ENCODE measurements around the gene SETDB2. TPM values are rescaled to one million over a fixed set of nuclear protein-coding genes. Genes with fewer than 3 reads are reported as not detected.

The SETDB2 gene
- polyA plus RNA-seq, 12 donors = 5.2 to 14.7 (median 9.4) TPM; not detected in 1

DNA sequence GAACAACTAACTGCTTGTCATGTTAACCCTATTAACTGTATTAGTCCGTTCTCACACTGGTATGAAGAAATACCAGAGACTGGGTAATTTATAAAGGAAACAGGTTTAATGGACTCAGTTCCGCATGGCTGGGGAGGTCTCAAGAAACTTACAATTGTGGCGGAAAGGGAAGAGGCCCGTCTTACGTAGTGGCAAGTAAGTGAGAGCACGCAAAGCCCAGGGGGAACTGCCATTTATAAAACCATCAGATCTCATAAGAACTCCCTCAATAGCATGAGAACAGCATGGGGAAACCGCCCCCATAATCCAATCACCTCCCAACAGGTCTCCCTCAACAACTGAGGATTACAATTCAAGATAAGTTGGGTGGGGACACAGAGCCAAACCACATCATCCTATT lies 86.4 kb downstream of the SETDB2 start:
- no peak for DNase-seq

DNA sequence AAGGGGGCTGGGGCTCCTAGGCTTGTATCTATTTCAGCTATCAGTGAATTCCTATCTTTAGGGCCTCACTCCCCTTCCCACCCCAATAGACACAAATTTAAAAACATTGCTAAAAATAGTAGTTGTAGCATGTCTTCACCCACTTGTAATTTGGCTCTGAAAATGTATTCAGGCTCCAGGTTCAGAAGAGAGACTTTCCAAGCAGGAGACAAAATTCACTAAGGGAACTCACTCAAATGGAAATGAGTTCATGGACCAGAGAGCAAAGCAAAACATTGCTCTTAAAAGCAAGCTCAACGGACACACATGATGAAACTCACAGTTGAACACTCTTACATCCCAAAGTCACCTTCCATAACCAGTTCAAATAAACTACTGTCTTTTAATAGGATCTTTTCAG lies 88.5 kb downstream of the SETDB2 start:
- no peak for DNase-seq

DNA sequence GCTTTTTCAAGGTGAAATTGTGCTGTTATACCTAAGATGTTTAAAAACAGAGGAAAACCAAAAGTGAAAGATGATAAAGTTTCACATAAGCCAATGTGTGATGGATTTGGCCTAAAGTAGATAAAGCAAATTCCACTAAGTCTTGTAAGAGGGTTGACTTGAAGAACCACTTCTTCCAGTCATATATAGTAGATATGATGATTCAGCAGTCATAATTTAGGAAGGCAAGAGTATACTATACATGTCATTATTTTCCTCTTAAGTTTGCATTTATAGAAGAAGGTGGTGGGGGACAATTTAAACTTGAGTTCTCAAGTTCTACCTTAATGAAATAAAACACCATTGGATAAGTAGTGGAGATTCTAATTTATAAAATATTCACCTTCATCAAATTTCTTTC lies 88.9 kb downstream of the SETDB2 start:
- no peak for DNase-seq

DNA sequence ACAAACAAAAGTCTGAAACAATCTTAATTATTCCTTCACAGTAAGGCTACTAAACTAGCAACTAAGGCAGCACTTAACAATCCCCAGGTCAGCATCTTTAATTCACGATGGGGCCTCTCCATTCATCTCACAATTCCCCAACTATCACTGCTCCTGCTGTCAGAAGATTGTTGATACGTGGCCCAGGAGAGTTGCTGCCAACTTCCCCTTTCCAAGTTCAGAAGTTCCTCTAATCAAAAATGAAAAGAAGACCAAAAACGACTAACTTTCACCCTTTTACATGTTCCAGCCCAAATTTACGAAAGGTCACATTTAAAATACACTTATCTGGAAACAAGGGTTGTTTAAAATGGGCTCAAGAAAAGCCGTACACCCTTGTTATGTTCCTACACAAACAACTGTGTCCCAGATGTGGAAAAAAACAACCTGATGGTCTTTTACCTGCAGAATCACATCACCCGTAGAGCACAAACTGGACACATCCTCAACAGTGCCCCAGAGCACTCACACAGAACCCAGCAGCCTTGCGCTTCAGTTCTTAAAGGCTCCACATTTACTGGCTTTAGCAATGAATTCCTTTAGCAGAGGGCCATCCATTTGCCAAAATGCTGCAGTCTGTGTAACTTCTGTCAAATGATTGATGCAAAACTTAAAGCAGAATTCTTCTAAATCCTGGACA lies 89.7 kb downstream of the SETDB2 start:
- DNase-seq = no peak

DNA sequence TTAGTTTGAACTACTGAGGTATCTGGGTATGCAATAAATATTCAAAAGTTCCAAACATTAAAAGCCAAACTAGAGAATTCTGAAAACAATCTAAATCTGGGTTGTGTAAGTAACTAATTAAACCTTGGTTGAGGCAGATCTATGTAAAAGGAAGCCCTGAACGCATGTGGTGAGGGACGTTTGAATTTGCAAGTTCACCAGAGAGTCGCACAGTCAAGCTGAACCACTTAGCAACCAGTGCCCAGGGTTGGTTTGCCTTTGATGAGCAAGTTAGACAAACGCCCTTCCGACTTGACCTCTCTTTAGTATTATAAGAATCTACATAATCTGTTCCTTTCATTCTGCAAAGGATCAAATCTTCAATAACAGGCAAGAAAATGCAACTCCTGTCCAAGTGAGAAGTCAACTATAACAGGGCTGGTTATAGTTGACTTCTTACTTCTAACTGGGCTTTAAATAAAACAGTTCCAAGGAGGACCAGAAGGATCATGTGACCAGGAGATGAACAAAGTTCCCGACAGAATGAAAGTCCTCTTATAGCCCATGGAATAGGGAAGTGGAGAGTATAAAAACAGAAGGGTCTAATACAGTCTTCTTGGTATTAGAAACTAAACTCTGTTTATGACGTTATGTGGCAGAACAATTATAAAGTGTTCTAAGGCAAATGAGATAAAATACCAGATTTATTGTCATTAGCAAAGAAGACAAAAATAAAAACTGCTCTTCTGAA lies 92.2 kb downstream of the SETDB2 start:
- DNase-seq = no peak

DNA sequence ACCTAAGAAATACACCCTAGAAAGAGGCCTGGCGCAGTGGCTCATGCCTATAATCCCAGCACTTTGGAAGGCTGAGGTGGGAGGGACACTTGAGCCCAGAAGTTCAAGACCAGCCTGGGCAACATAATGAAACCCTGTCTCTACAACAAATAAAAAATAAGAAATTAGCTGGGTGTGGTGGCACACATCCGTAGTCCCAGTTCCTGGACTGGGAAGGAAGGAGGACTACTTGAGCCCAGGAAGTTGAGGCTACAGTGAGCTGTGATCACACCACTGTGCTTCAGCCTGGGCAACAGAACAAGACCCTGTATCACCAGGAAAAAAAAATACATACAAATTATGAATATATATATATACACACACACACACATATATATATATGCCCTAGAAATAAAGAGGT lies 94.3 kb downstream of the SETDB2 start:
- DNase-seq = no peak

DNA sequence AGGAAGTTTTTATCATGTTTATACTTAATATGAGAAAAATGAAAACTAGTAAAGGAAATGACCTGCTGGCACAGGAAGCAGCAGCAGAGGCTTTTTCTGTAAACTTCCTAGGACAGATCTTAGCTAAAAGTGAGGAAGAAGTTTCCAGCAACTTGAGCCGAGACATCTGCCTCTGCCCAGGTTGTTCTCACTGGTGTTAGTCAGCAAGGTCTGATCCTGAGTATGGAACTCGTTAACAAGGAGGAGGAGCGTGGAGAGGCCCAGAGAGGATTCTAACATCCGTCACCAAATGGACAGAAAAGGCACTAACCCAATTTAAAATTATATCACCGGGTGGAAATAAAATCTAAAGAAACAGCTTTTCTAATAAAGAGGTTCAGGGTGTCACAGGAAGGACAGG lies 95.2 kb downstream of the SETDB2 start:
- DNase-seq = no peak

DNA sequence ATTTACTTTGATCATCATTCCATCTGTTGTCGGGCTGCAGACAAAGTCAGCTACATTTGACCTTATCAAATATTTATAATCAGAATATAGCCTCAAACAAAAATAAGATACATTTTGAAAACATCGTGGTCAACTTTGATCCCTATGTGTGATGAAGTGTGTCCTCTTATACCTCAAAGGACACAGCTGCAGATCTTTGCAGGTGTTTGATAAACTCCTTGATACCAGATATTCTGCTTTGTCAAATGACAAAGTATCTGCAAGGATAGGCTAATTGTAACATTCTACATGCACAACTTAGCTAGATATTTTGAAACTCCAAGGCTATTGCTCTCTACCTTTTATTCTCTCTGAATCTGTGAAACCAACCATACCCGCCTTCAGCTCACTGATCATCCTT lies 95.7 kb downstream of the SETDB2 start:
- DNase-seq = no peak

DNA sequence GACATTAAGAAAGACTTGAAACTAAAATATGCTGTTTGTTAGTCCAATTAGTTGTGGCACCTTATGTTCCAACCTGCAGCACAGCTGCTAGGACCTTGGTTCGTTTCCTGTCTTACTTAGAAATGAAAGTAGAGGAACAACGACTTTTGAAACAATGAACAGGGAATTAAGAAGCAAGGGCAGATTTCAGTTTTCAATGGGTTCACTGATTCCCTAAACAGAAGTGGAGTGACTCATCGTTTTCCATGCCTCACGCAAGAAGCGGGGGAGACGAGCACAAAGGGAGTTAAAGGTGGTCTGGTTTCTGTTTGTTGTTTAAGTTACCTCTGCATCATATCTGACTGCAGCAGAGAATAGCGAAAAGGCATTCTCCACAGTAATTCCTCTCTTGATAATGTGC lies 96.5 kb downstream of the SETDB2 start:
- no peak for DNase-seq

DNA sequence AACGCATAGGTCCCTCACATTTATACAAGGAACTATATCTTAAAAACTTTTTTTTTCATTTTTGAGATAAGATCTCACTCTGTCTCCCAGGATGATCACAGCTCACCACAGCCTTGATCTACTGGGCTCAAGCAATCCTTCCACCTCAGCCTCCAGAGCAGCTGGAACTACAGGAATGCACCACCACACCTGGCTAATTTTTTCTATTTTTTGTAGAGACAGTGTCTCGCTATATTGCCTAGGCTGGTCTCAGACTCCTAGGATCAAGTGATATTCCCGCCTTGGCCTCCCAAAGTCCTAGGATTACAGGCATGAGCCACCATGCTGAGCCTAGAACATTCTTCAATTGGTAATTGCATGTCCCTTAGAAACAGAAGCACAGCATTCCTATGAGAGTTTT lies 99.6 kb downstream of the SETDB2 start:
- DNase-seq = no peak

Other genes starting within 250 kb of the SETDB2 start
- gene MLNR, start 223.9 kb upstream of the SETDB2 start, polyA plus RNA-seq (ENCODE audit: insufficient read length in 12 of 12) = not detected
- 10 to 100 TPM in 3 of 12 donors, 1 to 10 TPM in 8, not detected in 1; 8.0 to 25.9 (median 9.5) TPM for gene CDADC1, start 196.3 kb upstream of the SETDB2 start, polyA plus RNA-seq (ENCODE audit: insufficient read length in 12 of 12)
- gene CAB39L, start 210 bp upstream of the SETDB2 start, polyA plus RNA-seq (ENCODE audit: insufficient read length in 12 of 12) = 10 to 100 TPM in 2 of 12 donors, 1 to 10 TPM in 8, not detected in 2; 3.8 to 19.0 (median 5.0) TPM
- 10 to 100 TPM in 11 of 12 donors, not detected in 1; 15.4 to 60.1 (median 25.0) TPM for gene PHF11, start 51.7 kb downstream of the SETDB2 start, polyA plus RNA-seq (ENCODE audit: insufficient read length in 12 of 12)
- gene RCBTB1, start 141.3 kb downstream of the SETDB2 start, polyA plus RNA-seq (ENCODE audit: insufficient read length in 12 of 12) = 10 to 100 TPM in 11 of 12 donors, not detected in 1; 17.6 to 35.1 (median 23.0) TPM
- under 1 TPM in 10 of 12 donors, not detected in 2; 0.18 to 0.76 (median 0.30) TPM for gene ARL11, start 184.2 kb downstream of the SETDB2 start, polyA plus RNA-seq (ENCODE audit: insufficient read length in 12 of 12)
- gene EBPL, start 247.2 kb downstream of the SETDB2 start, polyA plus RNA-seq (ENCODE audit: insufficient read length in 12 of 12) = 10 to 100 TPM in 11 of 12 donors, not detected in 1; 19.7 to 39.6 (median 25.8) TPM